ENCODE measurements around the gene FUT3. TPM values are rescaled to one million over a fixed set of nuclear protein-coding genes. Genes with fewer than 3 reads are reported as not detected.
"Not testable (repeated sequence)": the region's sequence is repeated elsewhere in the genome, so short reads cannot be mapped to it uniquely, and the experiment has no call there.

FUT3 gene
- total RNA-seq, 1 experiment from 2014 or later: not detected

DNA sequence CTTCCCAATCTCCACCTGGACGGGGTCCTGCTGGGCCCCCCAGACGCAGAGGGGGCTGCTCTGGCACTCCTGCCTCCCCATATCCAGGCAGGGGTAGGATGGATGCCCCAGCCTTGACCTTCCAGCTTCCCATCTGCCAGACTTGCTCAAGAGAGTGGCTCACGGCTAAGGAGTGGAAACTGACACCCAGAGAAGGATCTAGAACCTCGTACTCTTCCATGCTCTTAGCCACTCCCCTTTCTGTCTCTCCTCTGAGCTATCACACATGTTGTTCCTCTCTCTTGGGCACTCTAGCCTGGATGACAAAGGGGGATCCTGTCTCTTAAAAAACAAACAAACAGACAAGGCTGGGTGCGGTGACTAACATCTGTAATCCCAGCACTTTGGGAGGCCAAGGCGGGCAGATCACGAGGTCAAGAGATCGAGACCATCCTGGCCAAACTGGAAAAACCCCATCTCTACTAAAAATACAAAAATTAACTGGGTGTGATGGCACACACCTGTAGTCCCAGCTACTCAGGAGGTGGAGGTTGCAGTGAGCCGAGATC, 31.2 kb upstream of the FUT3 start:
- DNase-seq (ENCODE audit: low read depth): no peak

GRCh38 chr19:5881543-5882299, 30.5 kb upstream of the FUT3 start:
- DNase-seq (ENCODE audit: low read depth): no peak

DNA sequence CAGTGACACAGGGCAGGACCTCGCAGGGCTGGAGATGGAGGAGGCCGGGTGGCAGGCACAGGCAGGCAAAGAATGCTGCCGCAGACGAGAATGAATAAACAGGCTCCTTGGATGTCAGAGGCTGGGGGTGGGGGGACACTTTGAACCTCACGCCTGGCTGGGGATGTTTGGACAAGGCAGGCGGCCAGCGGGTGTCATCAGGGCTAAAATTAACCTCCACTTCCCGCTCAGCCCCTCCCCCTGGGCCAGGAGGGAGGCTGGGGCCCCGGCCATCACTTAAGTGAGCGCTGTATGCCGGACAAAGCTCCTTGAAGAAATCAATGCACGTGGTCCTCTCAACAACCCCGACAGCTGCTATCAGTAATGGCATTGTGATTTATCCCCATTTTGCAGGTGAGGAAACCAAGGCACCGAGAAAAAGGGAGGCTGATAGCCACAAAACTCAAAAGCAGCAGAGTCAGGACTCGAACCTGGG, 29.4 kb upstream of the FUT3 start:
- DNase-seq (ENCODE audit: low read depth): no peak

- DNase-seq (ENCODE audit: low read depth): no peak
These were observed 28.9 kb upstream of the FUT3 start for GRCh38 chr19:5880196-5880595.

DNA sequence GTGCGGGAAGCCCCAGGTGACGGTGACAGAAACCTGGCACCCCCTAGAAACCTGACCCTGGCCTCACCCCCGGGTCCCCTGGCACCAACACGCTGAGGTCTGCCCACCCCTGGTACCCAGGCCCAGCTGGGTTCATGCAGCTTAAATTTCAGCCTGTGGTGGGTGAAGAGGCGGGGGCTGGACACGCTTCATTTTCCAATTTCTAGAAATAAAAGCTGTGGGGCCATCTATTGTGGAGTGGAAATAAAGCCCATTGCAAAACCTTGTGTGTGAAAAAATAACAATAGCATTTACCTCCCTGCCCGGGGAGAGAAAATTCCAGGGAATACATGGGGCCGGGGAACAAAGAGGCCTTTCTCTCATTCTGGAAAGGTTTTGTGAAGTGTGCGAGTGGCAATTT, 26.6 kb upstream of the FUT3 start:
- no peak for DNase-seq (ENCODE audit: low read depth)

DNA sequence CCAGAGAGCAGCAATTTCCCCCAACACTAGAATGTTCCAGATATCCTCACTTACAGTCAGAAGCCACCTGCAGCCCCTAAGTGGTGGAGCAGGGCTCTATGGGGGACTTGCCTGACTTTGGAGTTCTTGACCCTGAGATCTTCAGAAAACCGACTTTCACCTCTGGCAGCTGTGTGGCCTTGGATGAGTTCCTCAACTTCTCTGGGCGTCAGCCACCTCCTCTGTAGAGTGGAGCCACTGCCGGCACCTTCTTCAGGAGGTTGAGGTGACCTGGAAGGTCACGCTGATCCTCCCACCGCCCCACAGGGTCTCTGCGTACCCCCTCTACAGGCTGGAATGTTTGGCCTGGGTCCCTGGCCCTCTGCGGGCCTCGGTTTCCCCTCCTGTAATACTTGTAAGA, 26.2 kb upstream of the FUT3 start:
- DNase-seq (ENCODE audit: low read depth): no peak

GRCh38 chr19:5874496-5874895, 23.2 kb upstream of the FUT3 start:
- DNase-seq (ENCODE audit: low read depth): peak; percentile 64

DNA sequence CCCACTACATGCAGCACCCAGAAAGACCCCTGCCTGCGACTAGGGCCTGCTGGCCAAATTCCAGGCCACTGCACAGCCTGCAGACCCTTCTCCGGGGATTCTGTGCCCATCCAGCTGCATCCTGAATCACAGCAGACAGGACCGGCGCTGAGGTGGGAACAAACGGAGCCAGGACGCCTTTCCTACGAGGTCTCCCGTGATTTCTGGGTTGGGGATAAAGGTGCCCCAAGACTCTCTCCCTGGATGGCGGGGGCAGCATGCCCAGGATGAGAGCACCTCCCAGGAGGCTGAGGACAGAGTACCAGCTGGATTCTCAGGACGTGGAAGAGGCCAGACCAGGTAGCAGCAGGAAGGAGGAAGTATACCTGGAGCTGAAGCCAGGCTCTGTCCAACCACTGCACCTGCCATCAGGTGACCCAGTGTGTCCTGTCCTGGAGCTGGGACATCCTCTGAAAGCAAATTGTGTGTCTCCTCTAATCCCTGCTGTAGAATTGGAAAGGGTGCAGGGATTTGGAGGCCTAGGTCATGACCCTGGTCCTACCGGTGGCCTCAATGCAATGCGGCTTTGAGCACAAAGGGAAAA, 22.5 kb upstream of the FUT3 start:
- no peak for DNase-seq (ENCODE audit: low read depth)

DNA sequence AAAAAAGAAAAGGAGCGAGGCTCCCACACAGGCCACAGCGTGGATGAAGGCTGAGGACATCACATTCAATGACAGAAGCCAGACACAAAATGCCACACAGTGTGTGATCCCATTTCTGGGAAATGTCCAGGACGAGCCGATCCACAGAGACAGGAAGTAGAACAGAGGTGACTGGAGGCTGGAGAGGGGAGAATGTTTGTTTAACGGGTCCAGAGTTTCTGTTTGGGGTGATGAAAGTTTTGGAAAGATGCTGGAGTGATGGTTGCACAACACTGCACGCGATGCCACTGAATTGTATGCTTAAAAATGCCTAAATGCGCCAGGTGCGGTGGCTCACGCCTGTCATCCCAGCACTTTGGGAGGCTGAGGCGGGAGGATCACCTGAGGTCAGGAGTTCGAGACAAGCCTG, 19.7 kb upstream of the FUT3 start:
- no peak for DNase-seq (ENCODE audit: low read depth)

DNA sequence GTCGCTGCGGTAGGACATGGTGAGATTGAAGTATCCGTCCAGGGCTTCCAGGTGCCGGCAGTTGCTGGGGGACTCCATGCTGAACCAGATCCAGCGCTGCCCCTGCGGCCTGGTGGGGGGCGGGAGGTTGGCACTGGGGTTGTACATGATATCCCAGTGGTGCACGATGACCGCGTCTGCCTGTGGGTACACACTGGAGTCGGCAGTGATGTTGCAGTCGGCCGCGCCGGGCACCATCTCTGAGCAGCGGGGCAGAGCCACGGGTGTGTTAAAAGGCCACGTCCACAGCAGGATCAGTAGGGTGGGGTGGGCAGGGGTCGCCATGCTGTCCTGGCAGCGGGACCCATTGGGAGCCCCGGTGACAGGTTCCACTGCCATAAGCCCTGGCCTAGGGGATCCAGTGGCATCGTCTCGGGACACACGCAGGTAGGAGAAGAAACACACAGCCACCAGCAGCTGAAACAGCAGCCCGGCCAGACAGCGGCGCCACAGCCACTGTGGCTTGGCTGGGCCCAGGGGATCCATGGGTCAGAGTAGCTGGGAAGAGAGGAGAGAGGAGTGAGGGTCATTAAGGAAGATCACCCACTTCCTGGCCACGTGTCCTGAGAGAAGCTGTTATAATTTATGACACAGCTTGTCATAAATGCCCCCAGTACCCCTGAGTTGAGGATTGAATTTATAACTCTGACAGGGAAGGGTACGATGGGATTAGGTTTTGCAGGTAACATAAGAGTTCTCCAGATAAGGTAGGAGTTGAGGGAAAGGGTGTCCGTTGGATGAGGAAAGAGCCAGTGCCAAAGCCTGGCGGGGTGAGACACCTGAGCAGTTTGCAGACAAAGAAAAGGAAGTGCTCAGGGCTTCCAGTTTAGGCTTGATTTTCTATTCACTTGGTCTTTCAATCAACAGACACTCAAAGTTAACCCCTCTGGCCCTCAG, 16.2 kb upstream of the FUT3 start:
- DNase-seq (ENCODE audit: low read depth): no peak

GRCh38 chr19:5865772-5866171, 14.5 kb upstream of the FUT3 start:
- DNase-seq (ENCODE audit: low read depth): no peak

DNA sequence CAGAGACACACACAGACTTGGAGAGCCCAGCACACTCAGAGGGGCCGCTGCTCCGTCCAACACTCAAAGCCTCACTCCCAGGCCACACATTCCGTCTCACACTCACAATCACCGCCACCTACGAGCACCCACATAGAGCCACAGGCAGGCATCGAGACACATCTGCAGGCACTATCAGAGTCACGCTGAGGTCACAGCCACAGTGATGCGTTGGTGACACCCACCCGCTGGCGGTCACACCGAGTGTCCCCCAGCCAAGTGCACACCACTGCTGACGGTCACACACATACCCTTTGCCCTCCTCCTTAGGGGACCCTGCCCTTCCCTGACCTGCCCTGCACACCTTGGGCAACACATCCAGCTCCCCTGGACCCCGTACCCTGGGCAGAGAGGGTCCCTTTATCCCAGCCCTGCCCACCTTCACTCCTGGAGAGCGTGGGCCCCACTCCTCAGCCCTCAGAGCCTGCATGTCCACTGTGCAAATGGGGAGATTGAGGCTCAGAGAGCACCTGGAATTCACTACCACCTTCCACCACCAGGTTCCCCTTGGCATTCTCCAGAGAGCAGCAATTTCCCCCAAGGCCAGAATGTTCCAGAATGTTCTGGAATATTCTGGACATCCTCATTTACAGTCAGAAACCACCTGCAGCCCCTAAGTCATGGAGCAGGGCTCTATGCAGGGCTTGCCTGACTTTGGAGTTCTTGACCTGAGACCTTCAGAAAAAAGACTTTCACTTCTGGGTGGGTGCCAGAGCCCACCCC, 13.7 kb upstream of the FUT3 start:
- no peak for DNase-seq (ENCODE audit: low read depth)

DNA sequence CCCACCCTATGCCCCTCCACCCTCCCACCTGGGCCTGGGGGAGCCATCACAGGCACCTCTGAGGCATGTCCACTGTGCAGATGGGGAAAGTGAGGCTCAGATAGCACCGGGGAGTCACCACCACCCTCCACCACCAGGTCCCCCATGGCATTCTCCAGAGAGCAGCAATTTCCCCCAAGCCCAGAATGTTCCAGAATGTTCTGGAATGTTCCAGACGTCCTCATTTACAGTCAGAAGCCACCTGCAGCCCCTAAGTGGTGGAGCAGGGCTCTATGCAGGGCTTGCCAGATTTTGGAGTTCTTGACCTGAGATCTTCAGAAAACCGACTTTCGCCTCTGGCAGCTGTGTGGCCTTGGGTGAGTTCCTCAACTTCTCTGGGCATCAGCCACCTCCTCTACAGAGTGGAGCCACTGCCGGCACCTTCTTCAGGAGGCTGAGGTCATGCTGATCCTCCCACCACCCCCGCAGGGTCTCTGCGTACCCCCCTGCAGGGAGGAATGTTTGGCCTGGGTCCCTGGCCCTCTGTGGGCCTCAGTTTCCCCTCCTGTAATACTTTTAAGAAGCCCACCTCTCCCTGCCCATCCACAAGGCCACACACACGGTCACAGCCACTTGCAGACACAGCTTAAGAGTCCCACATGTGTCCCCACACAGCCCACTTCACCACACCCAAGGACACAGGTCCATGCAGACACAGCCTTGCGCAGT, 12.9 kb upstream of the FUT3 start:
- no peak for DNase-seq (ENCODE audit: low read depth)

DNA sequence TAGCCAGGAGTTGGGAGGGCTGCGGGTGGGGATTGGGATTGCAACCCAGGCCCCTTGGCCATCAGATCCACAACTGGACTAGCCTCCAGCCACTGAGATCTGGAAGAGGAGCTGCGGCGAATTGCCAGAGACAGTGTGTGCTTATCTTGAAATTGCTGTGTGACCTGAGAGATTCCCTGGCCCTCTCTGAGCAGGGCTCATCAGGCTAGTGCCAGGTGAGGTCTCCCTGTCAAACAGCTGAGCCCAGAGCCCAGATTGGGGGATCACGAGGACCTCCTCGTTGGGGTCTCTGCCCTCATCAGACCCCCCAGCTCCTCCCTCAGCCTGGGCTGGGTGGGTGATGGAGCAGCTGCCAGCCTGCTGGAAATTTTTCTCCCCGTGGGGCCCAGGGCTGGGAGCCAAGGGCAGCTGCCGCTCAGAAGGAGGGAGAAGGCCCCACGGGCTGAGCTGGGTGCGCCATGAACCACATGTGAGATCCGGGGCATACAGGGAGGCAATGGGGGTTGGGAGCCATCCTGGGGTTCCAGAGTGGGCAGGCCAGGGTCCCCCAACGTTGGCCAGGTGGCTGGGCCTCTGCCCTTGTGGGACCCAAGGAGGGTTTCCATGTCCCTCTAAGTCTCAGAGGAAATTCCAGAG, 11.9 kb upstream of the FUT3 start:
- DNase-seq (ENCODE audit: low read depth): no peak

- DNase-seq (ENCODE audit: low read depth): no peak
These were observed 6.2 kb upstream of the FUT3 start for GRCh38 chr19:5857203-5858081.

- DNase-seq (ENCODE audit: low read depth): not testable (repeated sequence)
These were observed 3.9 kb upstream of the FUT3 start for GRCh38 chr19:5855151-5855550.

GRCh38 chr19:5854121-5854520, 2.9 kb upstream of the FUT3 start:
- not testable (repeated sequence) for DNase-seq (ENCODE audit: low read depth)

DNA sequence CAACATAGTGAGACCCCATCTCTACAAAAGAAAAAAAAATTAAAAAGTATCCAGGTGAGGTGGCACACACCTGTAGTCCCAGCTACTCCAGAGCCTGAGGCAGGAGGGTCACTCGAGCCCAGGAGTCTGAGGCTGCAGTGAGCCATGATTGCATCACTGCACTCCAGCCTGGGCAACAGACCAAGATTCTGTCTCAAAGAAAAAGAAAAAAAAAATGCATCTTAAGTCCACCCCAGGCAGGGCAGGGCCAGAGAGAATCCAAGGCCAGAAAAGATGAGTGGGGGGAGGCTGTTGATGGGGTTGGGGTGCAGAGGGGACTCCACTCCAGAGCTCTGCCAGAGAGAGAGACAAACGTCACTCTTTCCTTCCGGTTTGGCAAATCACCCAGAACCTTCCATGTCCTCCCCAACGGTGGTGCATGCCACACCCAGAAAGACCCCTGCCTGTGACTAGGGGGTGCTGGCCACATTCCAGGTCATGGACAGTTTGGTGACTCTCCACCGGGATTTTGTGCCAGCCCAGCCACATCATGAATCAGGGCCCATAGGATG, 431 bp downstream of the FUT3 start:
- peak; percentile 74 for DNase-seq (ENCODE audit: low read depth)

Measured in HT1080 (cell line).